PFSK-1 (cell line): Measurements from ENCODE around the gene NRIP1.

Source experiments
- POLR2AphosphoS5 ChIP-seq: IDR thresholded peaks from 2 replicates; pipeline ENCODE4 v1.6.1; 2012; ENCODE audit warnings: low read depth, mild to moderate bottlenecking, control low read depth, low read length, moderate library complexity
- SIN3A ChIP-seq: IDR thresholded peaks from 2 replicates; pipeline ENCODE4 v1.6.1; 2012; ENCODE audit warnings: mild to moderate bottlenecking, low read length, moderate library complexity, borderline replicate concordance; ENCODE audit not compliant: insufficient read depth
- TF ChIP-seq, protein P1 (sequence below), 2 experiments: IDR thresholded peaks; 2 replicates each; pipeline versions ENCODE4 v1.6.1 to v1.8.0; 2011 to 2012; ENCODE audit warnings: low read depth in 2 of 2, low read length in 2 of 2, control low read depth in 1 of 2, inconsistent platforms in 1 of 2, mild to moderate bottlenecking in 1 of 2, moderate library complexity in 1 of 2; ENCODE audit not compliant: insufficient read depth in 1 of 2

DNA sequence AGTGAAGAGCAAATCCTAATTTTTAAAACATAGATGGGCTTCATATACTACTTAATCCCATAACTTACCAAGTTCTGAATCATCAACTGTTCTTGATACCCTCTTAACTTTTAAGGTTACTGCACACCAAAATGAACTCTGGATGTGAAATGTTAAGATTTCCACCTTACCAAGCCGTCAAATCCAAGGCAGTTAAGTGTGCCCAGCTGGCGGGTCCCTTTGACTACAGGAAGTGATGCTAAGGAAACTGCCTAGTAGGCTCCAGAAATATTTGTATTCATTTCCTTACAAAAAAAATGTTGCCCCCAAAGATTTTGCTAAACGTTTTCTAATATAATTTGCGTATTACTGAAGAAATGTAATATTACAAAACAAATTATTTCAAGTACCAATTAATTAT, 10.7 kb downstream of the NRIP1 start:
- TF ChIP-seq POLR2AphosphoS5 (no peak), SIN3A (peak; percentile 54; the same call in 1 of the 2 replicates)
- TF ChIP-seq, protein P1, sequence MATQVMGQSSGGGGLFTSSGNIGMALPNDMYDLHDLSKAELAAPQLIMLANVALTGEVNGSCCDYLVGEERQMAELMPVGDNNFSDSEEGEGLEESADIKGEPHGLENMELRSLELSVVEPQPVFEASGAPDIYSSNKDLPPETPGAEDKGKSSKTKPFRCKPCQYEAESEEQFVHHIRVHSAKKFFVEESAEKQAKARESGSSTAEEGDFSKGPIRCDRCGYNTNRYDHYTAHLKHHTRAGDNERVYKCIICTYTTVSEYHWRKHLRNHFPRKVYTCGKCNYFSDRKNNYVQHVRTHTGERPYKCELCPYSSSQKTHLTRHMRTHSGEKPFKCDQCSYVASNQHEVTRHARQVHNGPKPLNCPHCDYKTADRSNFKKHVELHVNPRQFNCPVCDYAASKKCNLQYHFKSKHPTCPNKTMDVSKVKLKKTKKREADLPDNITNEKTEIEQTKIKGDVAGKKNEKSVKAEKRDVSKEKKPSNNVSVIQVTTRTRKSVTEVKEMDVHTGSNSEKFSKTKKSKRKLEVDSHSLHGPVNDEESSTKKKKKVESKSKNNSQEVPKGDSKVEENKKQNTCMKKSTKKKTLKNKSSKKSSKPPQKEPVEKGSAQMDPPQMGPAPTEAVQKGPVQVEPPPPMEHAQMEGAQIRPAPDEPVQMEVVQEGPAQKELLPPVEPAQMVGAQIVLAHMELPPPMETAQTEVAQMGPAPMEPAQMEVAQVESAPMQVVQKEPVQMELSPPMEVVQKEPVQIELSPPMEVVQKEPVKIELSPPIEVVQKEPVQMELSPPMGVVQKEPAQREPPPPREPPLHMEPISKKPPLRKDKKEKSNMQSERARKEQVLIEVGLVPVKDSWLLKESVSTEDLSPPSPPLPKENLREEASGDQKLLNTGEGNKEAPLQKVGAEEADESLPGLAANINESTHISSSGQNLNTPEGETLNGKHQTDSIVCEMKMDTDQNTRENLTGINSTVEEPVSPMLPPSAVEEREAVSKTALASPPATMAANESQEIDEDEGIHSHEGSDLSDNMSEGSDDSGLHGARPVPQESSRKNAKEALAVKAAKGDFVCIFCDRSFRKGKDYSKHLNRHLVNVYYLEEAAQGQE (IDR thresholded peaks at IDR 0.05; ENCODE audit: insufficient read depth in 1 of 2, low read depth in 2 of 2, low read length in 2 of 2): no peak
